Inflammatory macrophage treated with lipopolysaccharide for 1 hour (primary cell): ENCODE data around the gene AZGP1.
A peak's percentile ranks its signal among the peaks of the same experiment; 100 is the strongest.
"Not testable (repeated sequence)": the region's sequence is repeated elsewhere in the genome, so short reads cannot be mapped to it uniquely, and the experiment has no call there.

Experiments
- DNase-seq, 2 donors: peaks; one replicate each; pipeline ENCODE4 v3.0.0-alpha.2; 2020 to 2022

AZGP1 gene

GRCh38 chr7:99975782-99976521 is at the start of gene AZGP1:
Gene AZGP1, minus strand, starts transcription at chr7:99976031. Its CDS starts 11 bp downstream, at chr7:99976020.
- DNase-seq: no peak

- DNase-seq: no peak
These were observed 48.3 kb upstream of the AZGP1 start for GRCh38 chr7:100024020-100024619.

- DNase-seq: no peak
These were observed 47.7 kb upstream of the AZGP1 start for GRCh38 chr7:100023526-100023925.

GRCh38 chr7:100022621-100023020 is 46.8 kb upstream of the AZGP1 start:
- no peak for DNase-seq

- DNase-seq: peak; percentile 66 to 75
These were observed 45.5 kb upstream of the AZGP1 start for GRCh38 chr7:100021297-100021696.

GRCh38 chr7:100019908-100020307 is 44.1 kb upstream of the AZGP1 start:
- no peak for DNase-seq

- DNase-seq: no peak
These were observed 42.0 kb upstream of the AZGP1 start for GRCh38 chr7:100017875-100018274.

- no peak for DNase-seq
These were observed 41.5 kb upstream of the AZGP1 start for GRCh38 chr7:100017300-100017699.

- DNase-seq: peak in 1 of 2 donors; percentile 21
These were observed 40.5 kb upstream of the AZGP1 start for GRCh38 chr7:100016215-100016901.

GRCh38 chr7:100015232-100016214 is 39.7 kb upstream of the AZGP1 start, which contains the start of gene ZKSCAN1:
Gene ZKSCAN1, plus strand, starts transcription at chr7:100015596. Its CDS starts 7,911 bp downstream, at chr7:100023507.
- DNase-seq: peak; percentile 90 to 94

GRCh38 chr7:100013328-100013676 is 37.5 kb upstream of the AZGP1 start:
- no peak for DNase-seq

- peak in 1 of 2 donors; percentile 16 for DNase-seq
These were observed 36.8 kb upstream of the AZGP1 start for GRCh38 chr7:100012385-100013327.

GRCh38 chr7:100011516-100011915 is 35.7 kb upstream of the AZGP1 start:
- DNase-seq: no peak

- DNase-seq: no peak
These were observed 35.1 kb upstream of the AZGP1 start for GRCh38 chr7:100010901-100011300.

GRCh38 chr7:100009952-100010351 is 34.1 kb upstream of the AZGP1 start:
- DNase-seq: not testable (repeated sequence)

GRCh38 chr7:100008525-100008924 is 32.7 kb upstream of the AZGP1 start:
- no peak for DNase-seq

- no peak for DNase-seq
These were observed 32.1 kb upstream of the AZGP1 start for GRCh38 chr7:100007887-100008286.

GRCh38 chr7:100003711-100004661 is 28.2 kb upstream of the AZGP1 start:
- DNase-seq: no peak

GRCh38 chr7:100000239-100000638 is 24.4 kb upstream of the AZGP1 start:
- DNase-seq: no peak

- peak; percentile 18 for DNase-seq
These were observed 21.8 kb upstream of the AZGP1 start for GRCh38 chr7:99997545-99998137.
